HG03469 (cell line): ENCODE results near the gene FOXD1.

Source experiments
- ATAC-seq: cut with Tn5 transposase; IDR thresholded peaks from one replicate; pipeline ENCODE4 v1.9.1; 2021; ENCODE audit warnings: mild to moderate bottlenecking, moderate library complexity, moderate number of reproducible peaks; ENCODE audit not compliant: unreplicated experiment

FOXD1 gene

DNA sequence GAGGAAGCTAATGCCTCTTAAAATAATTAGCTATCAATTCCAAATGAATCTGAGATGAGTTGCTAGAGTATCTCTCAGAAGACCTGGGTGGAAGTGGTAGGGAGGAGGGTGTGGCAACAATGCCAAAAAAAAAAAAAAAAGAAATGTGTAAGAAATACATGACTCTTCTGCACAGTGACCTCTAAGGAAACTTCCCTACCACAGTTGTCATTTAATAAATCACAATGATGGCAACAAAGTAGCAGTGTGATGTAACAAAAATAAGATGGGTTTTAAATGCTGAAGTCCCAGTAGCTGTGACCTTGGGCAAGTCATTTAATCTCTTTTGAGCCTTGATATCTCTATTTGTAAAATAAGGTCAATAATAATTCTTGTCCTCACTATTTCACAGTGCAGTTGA, 7.2 kb downstream of the FOXD1 start:
- no peak for ATAC-seq

DNA sequence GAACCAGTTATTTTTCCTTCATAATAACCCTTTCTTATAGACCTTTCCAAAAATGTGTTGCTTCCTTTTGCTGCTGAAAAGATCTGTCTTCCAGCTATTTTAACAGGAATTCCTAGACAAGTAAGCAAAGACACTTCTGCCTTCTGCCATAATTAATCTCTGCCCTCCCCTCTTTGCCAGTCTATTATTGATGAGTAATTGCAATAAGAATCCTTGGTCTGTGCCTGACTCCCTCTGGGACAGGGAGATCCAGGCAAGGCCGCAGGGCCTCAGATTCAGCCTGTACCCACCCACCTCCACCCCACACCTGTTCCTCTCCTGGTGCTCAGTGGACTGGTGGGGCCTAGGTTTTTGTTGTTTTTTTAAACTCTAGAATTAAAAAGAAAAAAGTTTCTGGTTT, 8.3 kb downstream of the FOXD1 start:
- no peak for ATAC-seq

DNA sequence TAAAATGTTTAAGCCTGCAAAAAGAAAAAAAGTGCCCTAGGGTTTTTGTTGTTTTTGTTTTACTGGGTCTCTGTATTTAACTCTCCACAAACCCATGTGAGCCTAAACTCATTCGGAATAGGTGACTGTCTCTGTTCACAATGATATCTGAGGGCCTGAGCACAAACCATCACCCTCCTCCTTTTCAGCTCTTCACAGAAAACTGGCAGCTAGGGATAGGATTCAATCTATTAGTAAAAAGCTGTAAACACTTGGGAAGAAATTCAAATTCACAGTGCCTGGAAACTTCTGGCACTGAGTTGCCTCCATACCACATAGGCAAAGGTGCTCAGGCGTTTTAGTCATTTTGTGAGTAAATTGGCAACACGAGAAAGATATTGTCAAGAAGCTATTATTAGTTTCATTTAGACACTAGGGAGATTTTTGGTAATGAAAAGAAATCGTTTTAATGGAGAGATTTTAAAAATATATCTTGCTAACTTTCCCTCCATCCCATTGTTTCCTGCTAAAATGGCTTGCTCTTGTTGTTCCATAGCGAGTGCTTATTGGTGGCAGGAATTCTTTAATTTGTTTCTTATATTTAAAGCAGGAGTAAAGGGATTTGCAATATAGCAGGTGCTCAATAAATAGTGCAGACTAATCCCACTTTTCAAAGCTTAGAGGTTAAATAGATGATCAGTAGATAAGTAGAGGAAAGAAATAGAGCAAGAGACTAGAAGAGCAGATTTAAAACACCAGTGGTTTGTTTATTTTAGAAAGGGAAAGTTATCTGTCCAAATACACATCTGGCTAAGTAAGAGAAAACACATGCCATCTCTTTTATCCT, 9.7 kb downstream of the FOXD1 start:
- ATAC-seq = no peak

DNA sequence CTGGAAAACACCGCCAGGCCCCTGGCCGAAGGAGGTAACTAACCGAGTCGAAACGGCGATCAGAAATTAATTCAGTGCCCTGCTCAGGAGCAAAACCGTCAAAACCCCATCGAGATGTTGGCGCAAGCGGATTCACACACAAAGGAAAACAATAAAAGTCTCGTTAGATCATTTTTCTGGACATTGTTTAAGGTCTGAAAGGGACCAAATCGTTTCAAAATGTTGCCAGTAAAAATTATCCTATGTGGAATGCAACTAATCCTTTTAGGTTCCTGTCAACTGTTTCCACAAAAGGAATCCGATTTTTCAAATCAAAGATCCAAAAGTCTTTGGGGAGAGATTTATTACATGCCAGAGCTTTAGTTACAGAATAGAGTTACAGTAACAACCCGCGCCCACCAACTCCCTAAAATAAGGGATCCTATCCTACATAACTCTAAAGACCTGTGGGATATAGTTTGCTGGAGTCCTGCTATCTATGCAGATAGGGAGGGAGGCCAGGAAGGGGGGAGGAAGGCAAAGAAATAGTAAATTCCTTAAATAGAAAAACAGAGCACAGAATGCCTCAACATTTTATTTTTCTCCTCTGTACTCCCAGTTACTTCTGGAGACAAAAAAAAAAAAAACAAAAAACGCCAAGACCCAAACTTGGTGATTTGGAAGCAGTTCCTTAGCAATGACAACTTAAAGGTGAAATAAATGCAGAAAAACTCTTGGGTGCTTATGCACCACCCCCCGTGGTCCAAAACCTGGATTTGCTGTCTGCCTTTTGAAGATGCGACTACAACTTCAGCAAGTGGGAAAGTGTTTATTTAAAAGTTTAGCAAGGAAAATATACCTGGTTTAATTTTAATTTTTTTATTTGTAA, 10.6 kb downstream of the FOXD1 start:
- no peak for ATAC-seq

DNA sequence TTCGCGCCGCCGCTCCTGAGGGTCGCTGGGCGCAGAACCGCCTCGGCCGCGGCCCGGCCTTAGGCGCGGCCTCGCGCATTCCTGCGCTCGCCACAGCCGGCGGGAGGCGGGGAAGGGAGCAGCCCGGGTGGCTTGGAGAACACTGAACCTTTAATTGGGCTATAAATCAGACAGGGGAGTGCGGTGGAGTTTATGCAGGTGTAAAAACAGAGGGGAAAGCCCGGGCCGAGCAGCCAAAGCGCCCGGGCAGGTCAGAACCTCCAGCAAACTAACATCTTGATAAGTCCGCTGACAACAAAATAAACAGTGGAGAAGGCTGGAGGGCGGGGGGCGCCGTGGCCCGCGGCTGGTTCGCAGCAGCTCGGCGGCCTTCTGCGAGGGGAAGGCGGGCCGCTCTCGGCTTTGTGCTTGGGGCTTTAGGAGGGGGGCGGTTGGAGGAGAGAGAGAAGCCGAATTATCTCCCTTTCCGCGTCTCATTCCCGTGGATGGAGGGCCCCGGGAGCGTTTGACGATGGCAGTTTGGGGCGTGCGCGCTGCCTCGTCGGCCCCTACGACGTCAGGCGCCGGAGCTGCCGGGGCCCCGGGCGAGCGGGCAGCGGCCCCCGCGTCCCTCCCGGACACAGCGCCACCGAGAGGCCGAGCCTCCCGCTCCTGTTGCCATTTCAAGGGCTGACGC, 11.3 kb downstream of the FOXD1 start:
- ATAC-seq = no peak

DNA sequence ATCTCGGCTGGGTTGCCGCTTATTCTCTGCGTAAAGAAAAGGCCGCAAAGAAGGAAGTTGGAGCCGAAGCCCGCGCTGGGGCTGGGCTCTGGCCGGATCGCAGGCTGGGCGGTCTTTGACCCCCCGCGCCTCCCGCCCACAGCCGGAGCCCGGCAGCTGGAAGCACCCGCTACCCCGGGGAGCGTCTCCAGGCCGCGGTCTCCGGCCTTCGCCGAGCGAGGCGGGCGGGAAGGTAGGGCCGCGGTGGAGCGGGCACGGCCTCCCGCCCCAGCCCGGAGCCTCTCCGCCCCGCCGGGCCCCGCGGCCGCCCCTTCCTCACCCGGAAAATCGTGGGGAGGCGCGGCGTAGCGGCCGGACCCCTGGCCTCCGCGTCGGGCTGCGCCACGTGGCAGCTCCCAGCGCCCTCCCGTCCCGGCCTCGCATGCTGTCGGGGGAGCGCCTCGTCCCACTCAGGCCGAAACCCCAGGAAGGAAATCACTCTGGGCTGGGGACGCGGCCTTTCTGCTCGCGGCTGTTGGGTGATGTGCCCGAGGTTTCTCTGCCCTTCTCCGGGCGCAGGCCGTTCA, 12.0 kb downstream of the FOXD1 start:
- ATAC-seq = no peak

DNA sequence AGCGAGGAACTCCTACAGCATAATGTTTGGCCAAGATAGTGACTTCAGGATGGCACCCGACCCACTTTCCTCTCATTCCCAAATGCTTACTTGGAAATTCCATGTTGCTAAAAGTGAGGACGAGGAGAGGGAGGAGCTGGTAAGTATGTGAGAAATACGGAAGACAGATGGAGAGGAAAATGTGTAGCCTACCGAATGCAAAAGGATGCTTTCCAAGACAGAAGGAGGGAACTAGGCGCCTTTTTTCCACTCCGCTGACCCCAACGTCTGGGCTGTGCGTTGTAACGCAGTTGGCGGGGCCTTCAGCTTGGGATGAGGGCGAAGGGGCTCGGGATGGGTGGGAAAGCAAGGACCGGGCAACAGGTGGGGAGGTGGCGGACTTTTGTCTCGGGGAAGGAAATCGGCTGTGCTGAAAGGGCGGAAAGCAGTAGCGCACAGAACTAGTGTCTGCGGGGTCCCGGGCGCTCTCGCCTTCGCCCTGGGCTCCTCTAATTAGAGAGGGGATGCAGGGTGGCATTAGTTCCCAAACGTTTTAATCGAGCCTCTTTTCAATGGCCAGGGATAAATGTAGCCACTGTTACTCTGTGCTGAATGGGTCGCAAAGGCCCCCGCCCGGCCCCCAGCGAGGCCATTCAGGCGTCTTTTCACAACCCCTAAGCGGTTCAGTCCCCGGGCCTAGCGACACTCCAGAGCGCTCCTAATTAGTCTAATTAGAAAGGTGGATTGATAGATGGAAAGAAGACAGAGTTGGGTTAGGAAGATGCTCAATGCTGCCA, 12.6 kb downstream of the FOXD1 start:
- ATAC-seq = no peak

DNA sequence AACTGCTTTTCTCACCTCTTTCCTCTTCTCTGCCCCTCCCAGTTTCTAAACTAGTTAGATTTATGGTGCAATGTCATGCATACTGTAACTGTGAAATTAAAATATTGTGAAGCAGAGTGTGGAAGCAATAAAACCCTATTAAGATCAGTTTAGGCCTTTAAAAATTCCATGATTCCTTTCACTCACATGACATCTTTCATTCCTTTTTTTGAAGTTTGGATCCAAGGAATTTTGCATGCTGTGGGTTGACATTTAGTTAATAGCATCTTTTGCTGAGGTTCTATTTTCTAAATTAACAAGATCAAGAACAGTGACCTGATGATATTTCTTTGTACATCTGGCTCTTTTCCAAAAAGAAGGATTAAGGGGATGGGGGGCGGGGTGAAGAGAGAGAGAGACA, 13.7 kb downstream of the FOXD1 start:
- no peak for ATAC-seq

DNA sequence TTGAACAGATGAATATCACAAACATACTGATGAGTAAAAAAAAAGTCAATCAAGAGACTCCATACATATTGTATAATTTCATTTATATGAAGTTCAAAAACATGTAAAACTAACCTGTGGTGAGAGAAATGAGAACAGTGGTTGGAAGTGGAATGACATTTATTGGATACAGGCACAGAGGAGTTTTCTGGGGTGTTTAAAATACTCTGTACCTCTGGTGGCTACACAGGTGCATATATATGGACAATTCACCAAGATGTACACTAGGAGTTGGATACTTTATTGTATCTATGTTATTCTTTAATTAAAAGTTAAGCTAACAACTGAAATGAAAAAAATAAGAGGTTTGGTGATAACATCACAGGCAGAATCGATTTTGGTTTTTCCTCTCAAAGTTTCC, 14.1 kb downstream of the FOXD1 start:
- no peak for ATAC-seq

DNA sequence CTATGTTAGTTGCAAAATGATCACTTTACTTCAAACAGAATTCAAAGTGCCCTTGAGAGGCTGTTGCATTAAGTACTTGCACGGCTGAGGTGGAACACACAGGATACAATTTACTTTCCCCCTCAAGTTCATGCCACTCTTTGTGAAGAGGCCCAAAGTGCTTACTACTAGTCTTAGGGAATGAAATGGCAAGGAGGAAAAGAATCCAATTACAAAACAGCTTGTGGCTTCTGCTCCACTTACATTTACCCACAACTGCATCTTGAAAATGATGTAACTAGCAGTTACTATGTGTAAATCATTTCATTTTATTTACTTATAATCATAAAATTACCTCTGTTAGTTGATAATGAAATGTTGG, 14.6 kb downstream of the FOXD1 start:
- no peak for ATAC-seq

DNA sequence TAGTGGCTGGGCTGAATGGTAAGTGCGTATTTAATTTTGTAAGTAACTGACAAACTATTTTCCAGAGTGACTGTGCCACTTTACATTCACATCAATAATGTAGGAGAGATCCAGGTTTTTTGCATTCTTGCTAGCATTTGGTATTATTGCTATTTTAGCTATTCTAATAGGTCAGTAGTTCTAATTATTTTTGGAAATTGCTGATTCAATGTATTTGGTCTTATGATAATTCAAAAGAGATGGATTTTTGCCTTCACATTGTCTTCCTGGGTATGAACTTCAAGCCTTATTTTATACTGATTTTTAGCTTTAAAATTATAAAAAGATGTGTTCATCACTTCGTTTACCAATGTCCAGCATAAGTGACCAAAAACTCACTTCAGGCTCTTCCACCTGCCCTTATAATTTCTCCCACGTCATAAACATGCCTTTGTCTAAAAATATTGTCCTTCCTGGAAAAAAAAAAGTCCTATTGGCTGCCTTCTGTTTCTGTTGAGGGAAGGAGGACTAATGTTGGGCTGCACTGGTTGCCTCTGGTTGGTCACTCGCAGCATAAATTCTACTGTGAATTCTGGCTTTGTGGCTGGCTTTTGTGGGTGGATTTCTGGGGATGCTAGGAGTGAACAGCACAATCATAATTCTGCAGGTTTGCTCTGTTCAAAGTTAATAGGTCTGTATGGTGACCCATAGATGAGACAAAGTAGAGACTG, 15.2 kb downstream of the FOXD1 start:
- ATAC-seq = no peak

DNA sequence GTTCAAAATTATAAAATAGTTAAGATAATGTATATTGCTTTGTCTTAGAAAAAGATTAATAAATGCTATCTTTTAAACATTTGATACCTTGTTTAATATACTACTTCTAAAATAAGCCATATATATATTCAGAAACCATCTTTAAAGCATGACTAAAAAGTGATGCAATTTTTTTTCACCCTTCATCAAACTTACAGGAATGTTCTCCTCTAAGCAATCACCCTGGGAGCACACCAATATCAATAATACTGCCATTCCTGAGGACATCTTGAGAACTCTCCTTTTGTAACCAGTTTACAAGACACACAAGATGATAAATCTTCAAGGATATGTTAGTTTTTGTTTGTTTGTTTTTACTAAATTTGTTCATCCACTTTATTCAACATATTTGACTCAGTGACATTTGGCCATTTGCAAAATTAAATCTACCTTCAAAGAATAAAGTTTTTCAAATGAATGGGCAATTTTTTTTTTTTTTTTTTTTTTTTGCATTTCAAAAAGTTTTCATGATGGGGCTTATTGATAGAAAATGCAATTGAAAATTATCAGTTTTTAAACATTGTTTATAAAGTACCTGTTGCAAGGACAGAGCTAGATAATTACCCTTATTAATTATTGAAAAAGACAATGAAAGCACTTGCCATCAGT, 17.2 kb downstream of the FOXD1 start:
- no peak for ATAC-seq

DNA sequence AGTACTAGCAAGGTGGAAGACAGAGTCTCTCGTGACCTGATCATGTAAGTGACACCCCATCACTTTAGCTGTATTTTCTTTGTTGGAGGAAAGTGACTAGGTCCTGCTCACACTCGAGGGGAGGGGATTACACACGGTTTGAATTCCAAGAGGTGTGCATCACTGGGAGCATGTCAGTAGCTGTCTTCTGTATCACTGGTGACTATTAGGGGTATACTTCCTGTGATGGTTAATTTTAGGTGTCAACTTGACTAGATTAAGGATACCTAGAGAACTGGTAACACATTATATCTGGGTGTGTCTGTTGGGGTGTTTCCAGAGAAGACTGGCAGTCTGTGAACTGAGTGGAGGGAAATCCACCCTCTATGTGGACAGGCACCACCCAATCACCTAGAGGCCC, 22.5 kb downstream of the FOXD1 start:
- ATAC-seq = no peak

DNA sequence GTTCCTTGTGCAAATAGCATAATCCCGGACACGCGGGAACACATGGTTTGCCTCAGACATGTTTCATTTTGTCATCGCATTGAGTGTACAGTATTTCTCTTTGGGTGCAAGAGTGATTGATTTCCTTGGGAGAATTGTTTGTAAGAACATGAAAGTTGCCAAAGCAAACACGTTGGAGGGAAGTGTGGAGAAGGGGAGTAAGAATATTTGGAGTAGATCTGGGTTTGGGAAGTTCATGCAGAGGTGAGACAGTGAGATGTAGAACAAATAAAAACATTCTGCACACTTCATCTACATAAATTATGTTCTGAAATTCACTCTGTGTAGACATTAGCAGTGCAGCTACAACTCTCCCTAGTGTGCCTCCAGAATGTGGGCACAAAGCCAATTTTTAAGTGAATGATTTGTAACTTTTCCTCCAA, 24.0 kb downstream of the FOXD1 start:
- no peak for ATAC-seq

DNA sequence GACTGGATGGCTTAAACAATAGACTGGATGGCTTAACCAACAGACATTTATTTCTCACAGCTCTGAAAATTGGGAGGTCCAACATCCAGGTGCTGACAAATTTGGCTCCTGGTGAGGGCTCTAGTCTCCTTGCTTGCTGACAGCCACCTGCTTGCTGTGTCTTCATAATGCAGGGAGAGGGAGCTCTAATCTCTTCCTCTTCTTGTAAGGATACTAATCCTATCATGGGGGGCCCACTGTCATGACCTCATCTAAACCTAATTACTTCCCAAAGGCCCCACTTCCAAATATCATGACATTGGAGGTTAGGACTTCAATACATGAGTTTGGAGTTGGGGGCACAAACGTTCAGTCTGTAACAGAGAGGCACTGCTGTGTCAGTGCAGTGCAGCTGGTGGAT, 26.4 kb downstream of the FOXD1 start:
- no peak for ATAC-seq

DNA sequence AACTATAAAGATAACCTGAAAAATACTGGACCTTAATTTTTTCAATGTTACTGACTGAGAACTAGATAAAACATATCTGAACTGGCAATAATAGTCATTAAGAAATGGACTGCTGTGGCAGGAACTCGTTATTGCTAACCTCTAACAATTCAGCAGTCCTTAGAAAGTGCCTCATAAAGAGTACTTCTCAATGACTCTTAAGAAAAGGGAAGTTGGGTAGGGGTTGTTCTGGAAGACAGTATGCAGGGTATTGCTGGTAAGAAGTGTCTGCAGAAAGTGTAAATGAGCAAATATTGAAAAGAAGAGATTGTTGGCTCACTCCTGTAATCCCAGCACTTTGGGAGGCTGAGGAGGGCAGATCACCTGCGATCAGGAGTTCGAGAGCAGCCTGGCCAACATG, 27.9 kb downstream of the FOXD1 start:
- no peak for ATAC-seq

DNA sequence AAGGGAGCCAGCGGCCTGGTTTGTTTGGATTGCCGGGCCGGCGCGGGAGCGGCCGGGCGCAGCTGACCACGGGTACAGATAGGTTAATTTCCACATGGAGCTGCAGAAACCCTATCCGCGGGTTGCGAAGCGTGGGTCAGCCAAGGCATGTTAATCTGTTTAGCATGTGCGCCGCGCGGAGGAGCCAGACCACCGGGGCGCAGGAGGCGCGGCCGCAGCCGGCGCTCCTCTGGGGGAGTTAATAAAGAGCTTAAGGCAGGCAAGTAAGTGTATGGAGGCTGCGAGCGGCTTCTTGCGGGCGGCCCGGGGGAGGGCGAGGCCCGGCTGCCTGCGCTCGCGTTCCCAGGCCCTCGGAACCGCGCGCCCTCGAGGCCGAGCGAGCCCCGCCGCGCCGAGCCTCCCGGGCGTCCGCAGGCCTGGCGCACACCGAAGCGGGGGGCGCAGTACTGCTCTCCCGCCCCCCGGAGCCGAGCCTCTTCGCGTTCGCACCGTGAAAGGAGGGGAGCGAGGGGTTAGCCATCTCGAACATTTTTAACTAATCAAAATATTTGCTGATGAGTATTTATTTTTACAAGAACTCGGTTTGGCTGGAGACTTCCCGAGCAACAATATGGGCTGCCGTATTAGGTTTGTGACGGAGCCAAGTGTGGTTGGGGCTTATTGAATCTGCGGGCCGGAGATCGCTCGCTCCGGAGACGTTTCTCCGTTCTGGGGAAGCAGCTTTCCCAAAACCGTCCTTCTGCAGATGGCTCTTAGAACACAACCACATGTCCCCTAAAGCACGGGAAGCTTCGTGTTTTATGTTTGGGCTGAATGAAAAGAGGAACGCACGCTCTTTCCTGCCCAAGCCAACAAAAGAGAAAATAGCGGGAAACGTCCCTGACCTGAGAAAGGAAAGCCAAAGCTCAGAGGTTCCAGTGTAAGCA, 28.8 kb downstream of the FOXD1 start:
- ATAC-seq = no peak

DNA sequence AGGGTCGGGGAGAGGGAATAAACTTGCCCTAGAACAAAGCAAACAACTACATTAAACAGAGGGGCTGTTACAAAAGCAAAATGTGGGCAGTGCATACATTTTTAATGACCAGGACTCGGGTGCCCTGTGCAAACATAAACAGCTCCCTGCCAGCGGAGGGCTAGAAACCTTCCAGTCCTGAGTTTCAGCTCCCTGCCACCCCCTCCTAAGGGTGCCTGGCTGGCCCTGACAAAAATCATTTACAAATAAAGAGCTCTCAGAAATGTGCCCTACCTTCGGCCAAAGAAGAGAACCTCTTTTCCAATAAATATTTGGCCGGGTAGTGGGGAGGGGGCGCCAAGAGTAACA, 29.5 kb downstream of the FOXD1 start:
- ATAC-seq = no peak
